Fibroblast of skin of back (primary cell): ENCODE measurements around the gene FAM171A2.
"Not testable (repeated sequence)": the region's sequence is repeated elsewhere in the genome, so short reads cannot be mapped to it uniquely, and the experiment has no call there.

Experiments used
- DNase-seq: peaks from one replicate; pipeline ENCODE4 v3.0.0-alpha.2; 2013

Gene FAM171A2

GRCh38 chr17:44344939-44345453 lies 18.7 kb downstream of the FAM171A2 start, which contains the start of gene GRN:
Gene GRN, plus strand, starts transcription at chr17:44345302. Its CDS starts 3,863 bp downstream, at chr17:44349165.
- peak; percentile 99 for DNase-seq

GRCh38 chr17:44343510-44344209 lies 20.0 kb downstream of the FAM171A2 start:
- no peak for DNase-seq

DNA sequence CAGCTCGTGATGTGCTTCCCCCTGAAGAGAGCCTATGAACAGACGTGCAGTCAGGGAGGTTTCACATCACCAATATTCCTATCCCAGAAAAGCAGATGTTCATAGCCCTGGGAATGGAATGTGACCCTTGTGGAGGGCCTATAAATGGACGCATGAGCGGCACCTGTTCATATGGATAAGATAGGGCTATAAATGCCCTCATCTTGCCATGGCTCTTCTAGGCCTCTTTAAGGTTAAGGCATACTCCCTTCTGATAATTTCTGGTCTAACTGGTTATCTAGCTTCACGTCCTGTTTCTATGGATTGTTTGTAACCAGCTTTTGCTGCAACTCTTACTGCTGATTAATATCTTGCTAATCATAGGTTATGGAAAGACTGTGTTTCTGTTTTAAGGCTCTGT lies 23.1 kb downstream of the FAM171A2 start:
- not testable (repeated sequence) for DNase-seq

DNA sequence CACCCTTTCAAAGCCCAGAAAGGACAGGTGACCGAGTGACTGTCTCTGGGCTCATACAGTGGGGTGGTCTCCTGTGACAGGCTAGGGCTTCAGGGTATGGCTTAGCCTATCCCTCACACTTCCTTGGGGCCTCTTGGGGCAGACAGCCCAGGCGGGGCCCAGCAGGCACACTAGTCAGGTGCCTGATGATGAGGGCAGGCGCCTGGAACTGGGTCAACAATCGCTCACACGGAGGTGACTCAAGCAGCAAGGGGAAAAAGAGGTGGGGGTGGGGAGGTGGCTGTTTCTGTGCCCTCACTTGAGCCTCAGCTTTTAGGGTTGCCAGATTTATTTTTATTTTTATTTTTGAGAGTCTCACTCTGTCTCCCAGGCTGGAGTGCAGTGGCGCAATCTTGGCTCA lies 25.0 kb downstream of the FAM171A2 start:
- DNase-seq: no peak

DNA sequence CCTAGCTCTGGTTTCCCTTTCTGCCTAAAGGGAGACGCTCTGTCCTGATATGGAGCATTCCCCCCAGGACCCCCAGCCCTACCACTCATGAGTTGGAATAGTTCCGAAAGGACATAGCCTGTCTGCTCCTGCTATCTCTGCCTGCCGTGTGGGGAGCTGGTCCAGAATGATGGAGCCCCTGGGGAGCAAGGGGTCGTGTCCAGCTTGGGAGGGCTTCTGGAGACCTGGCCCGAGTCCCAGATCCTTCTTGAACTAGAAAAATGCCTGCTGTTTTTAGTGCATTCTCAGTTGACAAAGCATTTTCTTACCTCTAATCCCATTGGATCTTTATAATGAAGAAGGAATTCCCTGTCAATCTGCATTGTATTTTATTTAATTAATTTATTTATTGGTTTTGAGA lies 27.7 kb downstream of the FAM171A2 start:
- DNase-seq: no peak

DNA sequence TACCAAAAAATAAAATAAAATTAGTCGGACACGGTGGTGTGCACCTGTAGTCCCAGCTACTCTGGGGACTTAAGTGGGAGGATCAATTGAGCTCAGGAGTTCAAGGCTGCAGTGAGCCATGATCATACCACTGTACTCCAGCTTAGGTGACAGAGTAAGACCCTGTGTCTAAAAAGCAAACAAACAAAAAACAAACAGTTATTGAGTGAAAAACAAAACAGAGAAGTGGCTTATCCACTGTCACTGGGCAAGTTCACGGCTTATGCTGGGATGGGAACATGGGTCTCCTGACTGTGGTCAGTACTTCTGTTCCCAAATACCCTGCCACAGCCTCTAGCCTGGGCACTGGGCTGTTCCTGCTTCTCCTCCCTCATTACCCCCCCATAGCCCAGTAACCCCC lies 28.1 kb downstream of the FAM171A2 start:
- DNase-seq: no peak

DNA sequence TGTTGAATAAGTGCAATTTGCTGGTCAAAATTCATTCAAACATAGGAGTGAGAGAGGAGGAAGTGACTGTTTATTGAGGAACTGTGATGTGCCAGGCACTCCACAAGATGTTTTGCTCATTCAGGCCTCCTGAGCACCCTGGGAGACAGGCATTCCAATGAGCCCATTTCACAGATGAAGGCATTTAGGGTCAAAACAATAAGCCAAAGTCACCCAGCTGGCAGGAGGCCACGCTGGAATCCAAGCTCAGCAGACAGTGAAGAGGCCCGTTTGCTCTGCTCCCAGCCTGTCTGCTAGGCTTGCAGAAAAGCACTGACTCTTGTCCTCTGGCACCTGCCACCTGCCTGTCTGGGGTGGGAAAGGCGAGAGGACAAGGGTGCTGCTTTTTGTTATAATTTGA lies 28.9 kb downstream of the FAM171A2 start:
- DNase-seq: peak; percentile 21

- DNase-seq: no peak
Observed at GRCh38 chr17:44334315-44334714, 29.3 kb downstream of the FAM171A2 start.

GRCh38 chr17:44333371-44333770 lies 30.3 kb downstream of the FAM171A2 start:
- DNase-seq: no peak

DNA sequence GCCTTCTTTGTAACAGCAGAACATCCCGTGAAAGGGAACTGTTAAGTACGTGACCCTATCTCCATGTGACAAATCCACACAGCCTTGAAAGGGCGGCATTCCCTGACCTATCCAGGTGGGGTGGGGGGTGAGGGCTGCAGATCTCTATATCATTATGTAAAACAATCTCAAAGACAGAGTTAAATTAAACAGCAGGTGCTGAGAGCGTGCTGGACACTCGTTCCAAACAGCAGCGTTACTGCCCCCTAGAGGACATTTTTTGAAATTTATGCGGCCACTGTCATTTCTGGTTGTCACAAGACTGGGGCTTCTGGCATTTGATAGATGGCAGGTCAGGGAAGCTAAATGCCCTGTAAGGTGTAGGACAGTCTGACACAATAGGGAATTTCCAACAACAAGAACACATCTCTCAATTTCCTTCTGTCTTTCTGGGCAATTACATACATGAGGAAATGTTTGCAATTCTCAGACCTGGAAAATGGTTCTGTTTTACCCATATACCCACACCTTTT lies 32.3 kb downstream of the FAM171A2 start:
- peak; percentile 68 for DNase-seq

- not testable (repeated sequence) for DNase-seq
Observed at GRCh38 chr17:44330263-44330662, 33.4 kb downstream of the FAM171A2 start.

- not testable (repeated sequence) for DNase-seq
Observed at GRCh38 chr17:44329516-44329915, 34.1 kb downstream of the FAM171A2 start.

DNA sequence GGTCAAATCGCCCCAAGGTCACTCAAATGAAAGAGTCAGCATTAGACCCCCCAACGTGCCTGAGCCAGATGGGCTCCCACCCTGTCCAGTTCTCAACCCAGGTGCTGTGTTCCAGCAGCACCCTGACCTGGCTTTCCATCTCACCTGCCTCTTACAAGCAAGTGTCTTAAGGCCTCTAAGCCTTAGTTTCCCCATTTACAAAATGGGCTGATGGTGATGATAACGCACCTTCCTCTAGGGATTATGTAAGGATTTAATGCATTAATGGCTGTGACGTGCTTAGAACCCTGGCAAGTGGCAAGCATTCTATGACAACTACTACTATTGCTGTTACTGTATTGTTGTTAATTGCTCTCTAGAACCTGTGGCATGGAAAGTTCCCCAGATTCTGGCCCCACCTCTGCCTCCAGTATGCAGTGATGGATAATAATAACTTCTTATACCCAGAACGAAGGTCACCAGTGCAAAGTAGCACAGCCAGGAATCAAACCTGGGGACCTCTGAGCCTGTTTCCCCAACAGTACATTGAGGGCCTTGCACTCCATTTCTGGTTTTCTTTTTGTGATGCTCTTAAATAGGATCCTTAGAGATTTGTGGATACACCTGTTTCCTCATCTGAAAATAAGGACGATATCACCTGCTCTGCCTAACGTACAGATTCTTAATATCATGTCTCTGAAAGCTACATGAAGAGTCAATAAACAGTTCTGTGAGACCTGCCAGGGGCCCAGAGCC lies 35.8 kb downstream of the FAM171A2 start:
- no peak for DNase-seq

- peak; percentile 98 for DNase-seq
Observed at GRCh38 chr17:44326861-44327444, 36.7 kb downstream of the FAM171A2 start.

- peak; percentile 90 for DNase-seq
Observed at GRCh38 chr17:44324571-44325275, 38.9 kb downstream of the FAM171A2 start, which contains the start of gene SLC25A39. Gene SLC25A39, minus strand, starts transcription at chr17:44324823. Its CDS starts 1,261 bp downstream, at chr17:44323562.

DNA sequence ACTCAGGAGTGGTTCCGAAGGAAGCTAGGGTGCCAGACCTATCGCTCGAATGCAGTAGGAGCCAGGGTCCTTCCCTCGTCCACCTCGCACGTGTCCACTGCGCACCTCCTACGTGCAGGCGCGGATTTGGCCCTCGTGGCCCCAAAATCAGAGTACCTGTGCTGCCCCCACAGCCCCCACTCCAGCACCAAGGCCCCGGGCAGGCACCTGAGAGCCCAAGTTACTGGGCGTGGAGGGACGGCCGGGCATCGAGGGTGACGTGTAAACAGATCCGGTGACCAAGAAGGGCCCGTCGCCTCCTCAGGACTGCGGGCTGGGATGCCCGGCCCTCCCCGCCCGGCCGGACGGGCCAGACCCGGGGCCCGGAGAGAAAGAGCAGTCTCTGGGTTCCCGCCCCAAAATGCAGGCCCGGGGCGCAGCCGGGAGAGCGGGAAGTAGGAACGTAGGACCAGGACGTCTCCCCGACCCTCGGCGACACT lies 39.5 kb downstream of the FAM171A2 start:
- no peak for DNase-seq

- DNase-seq: no peak
Observed at GRCh38 chr17:44323359-44324091, 40.1 kb downstream of the FAM171A2 start.

GRCh38 chr17:44322236-44322895 lies 41.3 kb downstream of the FAM171A2 start:
- DNase-seq: no peak

GRCh38 chr17:44321246-44322120 lies 42.2 kb downstream of the FAM171A2 start:
- no peak for DNase-seq

GRCh38 chr17:44320066-44320465 lies 43.6 kb downstream of the FAM171A2 start:
- DNase-seq: no peak
